NB4 (cell line): ENCODE results near the gene DENND1A.

ENCODE experiments used
- DNase-seq: peaks from one replicate; pipeline ENCODE4 v3.0.0; 2010; ENCODE audit warnings: low read depth
- H3K4me3 ChIP-seq: one replicate; pipeline ENCODE4 v1.5.1; 2011; ENCODE audit warnings: mild to moderate bottlenecking, low read depth, low read length, moderate library complexity
- MYC ChIP-seq: IDR thresholded peaks from 2 replicates; pipeline ENCODE4 v1.6.1; 2011; ENCODE audit warnings: low read depth, low read length
- POLR2A ChIP-seq: IDR thresholded peaks from 2 replicates; pipeline ENCODE4 v1.6.1; 2011; ENCODE audit warnings: mild to moderate bottlenecking; ENCODE audit not compliant: insufficient read length; ENCODE audit errors: extremely low read depth
- TF ChIP-seq, protein P1 (sequence below): IDR thresholded peaks from one replicate; pipeline ENCODE4 v1.5.1; 2012; ENCODE audit warnings: low read depth, low read length
- TF ChIP-seq, protein P2 (sequence below): IDR thresholded peaks from 2 replicates; pipeline ENCODE4 v1.6.1; 2011; ENCODE audit warnings: low read depth, low read length

Gene DENND1A

DNA sequence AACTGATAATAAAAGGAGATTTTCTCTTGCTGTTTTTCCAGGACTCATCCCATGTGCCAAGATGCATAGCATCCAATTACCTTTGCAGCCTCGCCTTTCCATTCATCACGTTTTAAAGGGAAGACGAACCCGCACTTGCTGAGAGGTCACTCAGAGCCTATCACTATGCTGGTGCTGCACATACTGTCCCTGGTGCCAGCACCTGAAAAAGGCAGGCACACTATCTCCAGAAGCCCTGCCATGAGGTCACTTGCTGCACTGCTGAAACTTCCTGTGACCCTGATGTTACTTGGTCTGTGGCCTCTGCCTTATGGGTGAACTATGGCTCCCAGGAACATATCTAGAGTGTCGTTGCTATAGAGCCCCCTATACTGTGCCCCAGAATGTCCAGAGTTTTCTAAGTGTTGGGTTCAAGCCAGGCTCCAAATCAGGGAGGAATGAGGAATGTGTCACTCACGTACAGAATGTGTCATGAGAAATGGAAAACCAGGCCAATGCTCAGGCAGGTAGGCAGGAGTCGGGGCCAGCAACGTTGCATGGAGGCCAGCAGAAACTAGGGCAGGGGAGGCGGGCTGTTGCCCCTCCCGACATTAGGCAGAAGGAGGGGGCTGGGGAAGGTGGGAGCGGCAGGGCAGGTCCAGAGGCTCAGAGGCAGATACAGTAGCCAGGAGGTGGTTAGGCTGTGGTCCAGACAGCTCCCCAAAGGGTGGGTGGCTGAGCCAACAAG is 311.8 kb downstream of the DENND1A start:
- TF ChIP-seq, protein P1, sequence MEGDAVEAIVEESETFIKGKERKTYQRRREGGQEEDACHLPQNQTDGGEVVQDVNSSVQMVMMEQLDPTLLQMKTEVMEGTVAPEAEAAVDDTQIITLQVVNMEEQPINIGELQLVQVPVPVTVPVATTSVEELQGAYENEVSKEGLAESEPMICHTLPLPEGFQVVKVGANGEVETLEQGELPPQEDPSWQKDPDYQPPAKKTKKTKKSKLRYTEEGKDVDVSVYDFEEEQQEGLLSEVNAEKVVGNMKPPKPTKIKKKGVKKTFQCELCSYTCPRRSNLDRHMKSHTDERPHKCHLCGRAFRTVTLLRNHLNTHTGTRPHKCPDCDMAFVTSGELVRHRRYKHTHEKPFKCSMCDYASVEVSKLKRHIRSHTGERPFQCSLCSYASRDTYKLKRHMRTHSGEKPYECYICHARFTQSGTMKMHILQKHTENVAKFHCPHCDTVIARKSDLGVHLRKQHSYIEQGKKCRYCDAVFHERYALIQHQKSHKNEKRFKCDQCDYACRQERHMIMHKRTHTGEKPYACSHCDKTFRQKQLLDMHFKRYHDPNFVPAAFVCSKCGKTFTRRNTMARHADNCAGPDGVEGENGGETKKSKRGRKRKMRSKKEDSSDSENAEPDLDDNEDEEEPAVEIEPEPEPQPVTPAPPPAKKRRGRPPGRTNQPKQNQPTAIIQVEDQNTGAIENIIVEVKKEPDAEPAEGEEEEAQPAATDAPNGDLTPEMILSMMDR = no peak
- TF ChIP-seq, protein P2, sequence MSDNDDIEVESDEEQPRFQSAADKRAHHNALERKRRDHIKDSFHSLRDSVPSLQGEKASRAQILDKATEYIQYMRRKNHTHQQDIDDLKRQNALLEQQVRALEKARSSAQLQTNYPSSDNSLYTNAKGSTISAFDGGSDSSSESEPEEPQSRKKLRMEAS = no peak
- TF ChIP-seq MYC (no peak), POLR2A (no peak)
- DNase-seq = no peak
- no peak overlapping the region for H3K4me3 ChIP-seq

DNA sequence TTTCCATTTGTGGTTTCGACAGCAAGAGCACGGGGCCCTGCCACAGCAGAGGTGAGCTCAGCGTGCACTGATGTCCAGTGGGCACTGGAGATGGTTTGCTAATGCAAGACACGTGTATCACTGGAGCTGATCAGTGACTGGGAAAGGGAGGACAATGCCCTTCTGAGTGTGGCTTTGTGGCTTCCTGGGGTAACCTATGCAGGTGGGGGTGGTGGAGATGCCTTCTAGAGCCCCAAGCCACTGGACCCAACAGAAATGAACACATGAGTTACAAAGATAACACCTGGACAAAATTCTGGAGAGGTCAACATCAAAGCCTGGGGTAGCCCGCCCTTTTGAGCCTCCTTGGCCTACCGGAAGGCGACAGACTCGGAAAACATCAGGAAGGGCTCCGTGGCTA is 312.6 kb downstream of the DENND1A start:
- no peak overlapping the region for H3K4me3 ChIP-seq
- DNase-seq = no peak
- TF ChIP-seq MYC (no peak), POLR2A (no peak)
- TF ChIP-seq, protein P1 = no peak
- TF ChIP-seq, protein P2 = no peak

DNA sequence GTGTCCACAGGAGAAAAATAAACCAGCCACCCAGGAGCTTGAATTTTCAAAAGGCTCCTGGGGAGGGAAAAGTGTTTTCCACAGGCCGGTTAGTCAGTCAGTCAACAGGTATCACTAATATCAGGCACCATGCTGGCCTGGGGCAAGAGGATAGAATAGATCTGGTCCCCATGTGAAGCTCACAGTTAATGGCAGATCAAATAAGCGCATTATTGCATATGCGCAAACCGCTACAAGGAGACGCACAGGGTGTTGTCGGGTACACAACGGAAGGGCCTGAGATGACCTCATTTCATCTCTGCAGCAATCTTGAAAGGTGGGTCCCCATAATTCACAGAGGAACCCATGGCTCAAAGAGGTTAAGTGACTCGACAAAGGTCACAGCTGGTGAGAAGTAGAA is 313.2 kb downstream of the DENND1A start:
- no peak for TF ChIP-seq POLR2A
- TF ChIP-seq MYC = no peak
- TF ChIP-seq, protein P2 = no peak
- TF ChIP-seq, protein P1 = no peak
- H3K4me3 ChIP-seq = no peak overlapping the region
- no peak for DNase-seq

DNA sequence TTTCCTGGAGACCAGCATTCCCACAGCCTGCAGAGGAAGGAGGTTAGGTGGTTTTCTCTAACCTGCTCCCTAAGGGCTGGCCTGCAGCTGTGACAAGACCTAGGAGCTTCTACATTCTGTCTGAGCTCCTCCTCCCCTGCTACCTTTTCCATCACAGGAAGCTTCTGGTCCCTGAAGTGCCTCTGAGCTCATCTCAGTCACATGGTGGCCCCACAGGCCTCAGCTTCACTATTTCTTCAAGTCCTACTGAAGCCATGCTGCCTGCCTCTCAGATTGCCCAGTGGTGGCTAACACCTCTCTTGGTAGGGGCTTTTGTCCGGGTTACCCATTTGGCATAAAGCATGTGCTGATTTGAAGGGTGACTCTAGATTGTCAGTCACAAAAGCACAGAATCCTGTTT is 314.5 kb downstream of the DENND1A start:
- peak; percentile 13 for DNase-seq
- H3K4me3 ChIP-seq = no peak overlapping the region
- TF ChIP-seq POLR2A (no peak), MYC (no peak)
- TF ChIP-seq, protein P1 = no peak
- TF ChIP-seq, protein P2 = no peak

DNA sequence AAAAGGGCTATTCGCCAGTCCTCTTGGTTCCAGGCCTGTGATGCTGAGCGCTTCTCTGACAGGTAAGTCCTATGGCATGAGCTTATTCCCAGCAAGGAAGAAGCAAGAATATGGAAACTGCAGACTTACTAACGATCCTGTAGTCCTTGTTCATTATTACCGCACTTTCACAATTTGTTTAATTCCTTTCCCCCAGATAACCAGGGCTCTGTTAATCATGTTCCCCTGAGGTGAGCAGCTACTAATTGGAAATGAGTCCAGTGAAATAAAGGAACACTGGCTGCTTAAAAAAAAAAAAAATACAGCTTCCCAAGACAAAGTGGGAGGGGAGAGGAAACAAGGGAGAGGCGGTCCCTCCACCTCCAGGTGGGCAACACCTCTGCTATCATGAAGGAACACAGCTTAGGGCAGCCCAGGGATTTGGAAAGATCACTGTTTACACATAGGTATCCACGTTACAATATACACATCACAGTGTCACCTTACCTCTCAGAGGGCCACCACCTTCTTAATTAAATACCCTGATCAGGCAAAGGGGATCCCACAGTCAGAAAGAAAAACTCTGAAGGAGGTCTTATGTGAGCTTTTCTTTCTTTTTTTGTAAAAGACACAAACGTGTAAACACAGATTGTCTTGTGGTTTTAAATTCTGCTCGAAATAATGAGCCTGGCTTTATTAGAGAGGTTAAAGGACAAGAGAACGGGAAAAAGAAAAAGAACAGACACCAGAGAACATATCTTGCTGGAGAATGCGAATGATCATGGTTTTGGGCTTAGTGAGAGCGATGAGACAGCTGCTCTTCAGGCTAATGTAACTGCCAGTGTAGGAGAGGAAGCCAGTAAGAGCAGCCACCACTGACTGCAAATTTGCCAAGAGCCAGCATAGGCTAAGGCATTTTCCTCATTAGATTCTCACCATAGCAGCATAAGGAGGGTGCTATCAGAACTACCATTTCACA is 315.3 kb downstream of the DENND1A start:
- DNase-seq = no peak
- no peak overlapping the region for H3K4me3 ChIP-seq
- TF ChIP-seq, protein P2 = no peak
- TF ChIP-seq MYC (no peak), POLR2A (no peak)
- TF ChIP-seq, protein P1 = no peak
